HL-60 (cell line): Measurements from ENCODE around the gene SORCS2.

Source experiments
- DNase-seq, 2 experiments: peaks; one replicate each; pipeline ENCODE4 v3.0.0-alpha.2; 2010 to 2020; ENCODE audit warnings: low read depth in 1 of 2, low spot score in 1 of 2
- H3K27ac ChIP-seq: fragments of 250-450 bp; sonication (Bioruptor Pico); replicated peaks from 2 replicates; pipeline ENCODE4 v1.5.1; 2020; ENCODE audit warnings: mild to moderate bottlenecking, moderate library complexity
- H3K27me3 ChIP-seq: fragments of 250-450 bp; sonication (Bioruptor Pico); 2 replicates; pipeline ENCODE4 v1.5.1; 2021; ENCODE audit warnings: mild to moderate bottlenecking, moderate library complexity; ENCODE audit not compliant: insufficient read depth, poor library complexity, severe bottlenecking
- H3K4me3 ChIP-seq: replicated peaks from 2 replicates; pipeline ENCODE4 v1.5.1; 2011; ENCODE audit warnings: mild to moderate bottlenecking, control low read depth, low read length; ENCODE audit not compliant: insufficient read depth
- CTCF ChIP-seq: IDR thresholded peaks from one replicate; pipeline ENCODE4 v1.5.1; 2011; ENCODE audit warnings: low read length, control low read depth, inconsistent platforms; ENCODE audit not compliant: insufficient read depth
- GABPA ChIP-seq: IDR thresholded peaks from 2 replicates; pipeline ENCODE4 v1.6.1; 2012; ENCODE audit warnings: low read depth
- POLR2AphosphoS5 ChIP-seq: IDR thresholded peaks from 2 replicates; pipeline ENCODE4 v1.6.1; 2012; ENCODE audit warnings: low read depth
- SPI1 ChIP-seq: IDR thresholded peaks from 2 replicates; pipeline ENCODE4 v1.6.1; 2012; ENCODE audit warnings: low read depth, mild to moderate bottlenecking, borderline replicate concordance
- TF ChIP-seq, protein P1 (sequence below): IDR thresholded peaks from 2 replicates; pipeline ENCODE4 v1.6.1; 2012; ENCODE audit warnings: low read depth; ENCODE audit not compliant: insufficient replicate concordance

The SORCS2 gene

GRCh38 chr4:7466904-7467303, 274.6 kb downstream of the SORCS2 start:
- TF ChIP-seq CTCF (no peak), POLR2AphosphoS5 (no peak), GABPA (no peak), SPI1 (no peak)
- TF ChIP-seq, protein P1, sequence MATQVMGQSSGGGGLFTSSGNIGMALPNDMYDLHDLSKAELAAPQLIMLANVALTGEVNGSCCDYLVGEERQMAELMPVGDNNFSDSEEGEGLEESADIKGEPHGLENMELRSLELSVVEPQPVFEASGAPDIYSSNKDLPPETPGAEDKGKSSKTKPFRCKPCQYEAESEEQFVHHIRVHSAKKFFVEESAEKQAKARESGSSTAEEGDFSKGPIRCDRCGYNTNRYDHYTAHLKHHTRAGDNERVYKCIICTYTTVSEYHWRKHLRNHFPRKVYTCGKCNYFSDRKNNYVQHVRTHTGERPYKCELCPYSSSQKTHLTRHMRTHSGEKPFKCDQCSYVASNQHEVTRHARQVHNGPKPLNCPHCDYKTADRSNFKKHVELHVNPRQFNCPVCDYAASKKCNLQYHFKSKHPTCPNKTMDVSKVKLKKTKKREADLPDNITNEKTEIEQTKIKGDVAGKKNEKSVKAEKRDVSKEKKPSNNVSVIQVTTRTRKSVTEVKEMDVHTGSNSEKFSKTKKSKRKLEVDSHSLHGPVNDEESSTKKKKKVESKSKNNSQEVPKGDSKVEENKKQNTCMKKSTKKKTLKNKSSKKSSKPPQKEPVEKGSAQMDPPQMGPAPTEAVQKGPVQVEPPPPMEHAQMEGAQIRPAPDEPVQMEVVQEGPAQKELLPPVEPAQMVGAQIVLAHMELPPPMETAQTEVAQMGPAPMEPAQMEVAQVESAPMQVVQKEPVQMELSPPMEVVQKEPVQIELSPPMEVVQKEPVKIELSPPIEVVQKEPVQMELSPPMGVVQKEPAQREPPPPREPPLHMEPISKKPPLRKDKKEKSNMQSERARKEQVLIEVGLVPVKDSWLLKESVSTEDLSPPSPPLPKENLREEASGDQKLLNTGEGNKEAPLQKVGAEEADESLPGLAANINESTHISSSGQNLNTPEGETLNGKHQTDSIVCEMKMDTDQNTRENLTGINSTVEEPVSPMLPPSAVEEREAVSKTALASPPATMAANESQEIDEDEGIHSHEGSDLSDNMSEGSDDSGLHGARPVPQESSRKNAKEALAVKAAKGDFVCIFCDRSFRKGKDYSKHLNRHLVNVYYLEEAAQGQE: no peak
- DNase-seq: no peak
- Histone ChIP-seq H3K27me3 (no peaks in the 10 kb centered on the region), H3K4me3 (no peak overlapping the region), H3K27ac (no peak overlapping the region)

DNA sequence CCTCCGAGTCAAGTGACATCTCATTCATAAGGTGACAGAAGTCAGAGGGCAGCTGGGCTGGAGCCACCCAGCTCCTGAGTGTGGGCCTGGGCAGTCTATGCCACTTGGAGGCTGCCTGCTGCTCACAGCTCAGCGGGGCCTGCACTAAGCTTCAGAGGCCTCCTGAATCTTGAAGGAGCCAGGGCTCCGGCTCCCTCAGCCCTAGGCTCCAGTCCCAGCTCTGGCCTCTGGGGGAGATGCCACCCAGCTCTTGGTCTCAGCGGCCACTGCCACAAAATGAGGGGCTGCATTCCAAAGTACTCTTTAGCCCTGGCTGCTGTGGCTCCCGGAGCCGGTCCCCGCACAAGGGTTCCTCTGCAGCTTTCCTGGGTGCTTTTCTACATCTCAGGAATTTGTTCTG, 275.1 kb downstream of the SORCS2 start:
- no peak for TF ChIP-seq SPI1
- DNase-seq: no peak
- Histone ChIP-seq H3K27me3 (no peaks in the 10 kb centered on the region), H3K27ac (no peak overlapping the region), H3K4me3 (no peak overlapping the region)

DNA sequence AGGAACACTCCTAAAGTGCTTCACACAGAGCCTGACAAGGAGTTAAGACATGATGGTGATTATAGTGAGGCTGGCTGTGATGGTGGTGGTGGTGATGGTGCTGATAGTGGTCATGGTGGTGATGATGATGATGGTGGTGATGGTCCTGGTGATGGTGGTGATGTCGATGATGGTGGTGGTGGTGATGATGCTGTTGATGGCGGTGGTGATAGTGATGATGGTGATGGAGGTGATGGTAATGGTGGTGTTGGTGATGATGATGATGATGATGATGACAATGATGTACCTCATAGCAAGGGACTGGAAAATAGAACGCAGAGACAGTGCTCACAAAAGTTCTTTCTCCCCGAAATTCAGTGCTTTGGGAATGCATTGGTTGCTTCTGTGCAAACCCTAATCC, 276.7 kb downstream of the SORCS2 start:
- Histone ChIP-seq H3K4me3 (no peak overlapping the region), H3K27me3 (no peaks in the 10 kb centered on the region), H3K27ac (no peak overlapping the region)
- TF ChIP-seq CTCF (no peak), POLR2AphosphoS5 (no peak), GABPA (no peak), SPI1 (no peak)
- TF ChIP-seq, protein P1: no peak
- no peak for DNase-seq

DNA sequence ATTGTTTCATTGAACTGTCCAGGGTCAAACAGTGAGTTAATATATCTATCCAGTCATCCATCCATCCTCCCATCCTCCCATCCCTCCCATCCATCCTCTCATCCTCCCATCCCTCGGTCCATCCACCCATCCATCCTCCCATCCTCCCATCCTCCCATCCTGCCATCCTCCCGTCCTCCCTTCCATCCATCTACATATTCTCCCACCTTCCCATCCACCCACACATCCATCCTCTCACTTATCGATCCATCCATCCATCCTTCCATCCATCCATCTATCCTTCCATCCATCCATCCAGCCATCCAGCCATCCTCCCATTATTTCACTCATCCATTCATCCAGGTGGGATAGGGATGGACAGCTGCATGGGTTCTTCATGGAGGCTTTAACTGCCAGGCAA, 277.8 kb downstream of the SORCS2 start:
- no peak overlapping the region for H3K27ac ChIP-seq
- no peaks in the 10 kb centered on the region for H3K27me3 ChIP-seq
- TF ChIP-seq, protein P1: no peak
- TF ChIP-seq CTCF: no peak
- no peak for TF ChIP-seq POLR2AphosphoS5
- TF ChIP-seq SPI1: no peak
- no peak for TF ChIP-seq GABPA
- H3K4me3 ChIP-seq: no peak overlapping the region
- no peak for DNase-seq
